H54 (cell line): ENCODE measurements around the gene SPPL3.

Source experiments
- DNase-seq: peaks from one replicate; pipeline ENCODE4 v3.0.0; 2011; ENCODE audit warnings: low spot score, mixed read lengths; ENCODE audit not compliant: insufficient read length
- FAIRE-seq: peaks from 3 replicates; lab custom pipeline; 2011; peaks lifted over from hg19 to GRCh38; lab: Jason Lieb, UNC
- POLR2A ChIP-seq: IDR thresholded peaks from 2 replicates; pipeline ENCODE4 v1.6.1; 2011; ENCODE audit warnings: low read depth, mild to moderate bottlenecking, low read length

Gene SPPL3

DNA sequence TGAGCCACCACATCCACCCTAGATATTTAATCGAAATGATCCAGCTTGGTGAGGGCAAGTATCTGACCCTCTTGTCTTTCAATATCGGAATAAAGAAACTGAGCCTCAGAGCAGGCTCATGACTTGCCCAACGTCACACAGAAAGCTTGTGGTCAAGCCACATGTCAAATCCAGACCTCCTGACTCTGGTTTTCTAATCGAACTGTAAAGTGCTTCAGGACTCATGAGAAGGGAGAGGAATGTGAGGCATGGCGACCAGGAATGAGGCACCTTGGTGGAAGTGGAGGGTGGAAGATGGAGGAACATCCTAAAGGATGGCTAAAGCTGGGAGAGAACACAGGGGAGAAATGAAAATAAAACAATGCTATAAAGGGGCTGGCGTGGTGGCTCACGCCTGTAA is 27.9 kb upstream of the SPPL3 start:
- TF ChIP-seq POLR2A = no peak

DNA sequence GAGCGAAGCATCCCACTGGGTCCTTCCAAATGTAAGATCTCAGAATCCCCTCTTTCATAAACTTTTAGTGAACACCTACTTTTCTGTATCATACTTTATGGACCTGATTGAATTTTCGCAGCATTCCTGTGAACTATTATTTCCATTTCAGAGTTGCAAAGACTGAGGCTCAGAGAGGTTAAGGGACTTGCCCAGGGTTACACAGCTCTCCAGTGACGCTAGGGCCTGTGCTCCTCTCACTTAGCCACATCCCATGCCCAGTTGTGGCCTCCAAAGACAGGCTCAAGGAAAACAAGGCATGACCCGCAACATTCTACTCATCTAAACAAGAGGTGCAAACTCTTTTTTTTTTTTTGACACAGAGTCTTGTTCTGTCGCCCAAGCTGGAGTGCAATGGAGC is 25.9 kb upstream of the SPPL3 start:
- no peak for FAIRE-seq
- TF ChIP-seq POLR2A = no peak
- DNase-seq = no peak

More for the DNA sequence above, 27.9 kb upstream of the SPPL3 start:
- FAIRE-seq = no peak
- no peak for DNase-seq

DNA sequence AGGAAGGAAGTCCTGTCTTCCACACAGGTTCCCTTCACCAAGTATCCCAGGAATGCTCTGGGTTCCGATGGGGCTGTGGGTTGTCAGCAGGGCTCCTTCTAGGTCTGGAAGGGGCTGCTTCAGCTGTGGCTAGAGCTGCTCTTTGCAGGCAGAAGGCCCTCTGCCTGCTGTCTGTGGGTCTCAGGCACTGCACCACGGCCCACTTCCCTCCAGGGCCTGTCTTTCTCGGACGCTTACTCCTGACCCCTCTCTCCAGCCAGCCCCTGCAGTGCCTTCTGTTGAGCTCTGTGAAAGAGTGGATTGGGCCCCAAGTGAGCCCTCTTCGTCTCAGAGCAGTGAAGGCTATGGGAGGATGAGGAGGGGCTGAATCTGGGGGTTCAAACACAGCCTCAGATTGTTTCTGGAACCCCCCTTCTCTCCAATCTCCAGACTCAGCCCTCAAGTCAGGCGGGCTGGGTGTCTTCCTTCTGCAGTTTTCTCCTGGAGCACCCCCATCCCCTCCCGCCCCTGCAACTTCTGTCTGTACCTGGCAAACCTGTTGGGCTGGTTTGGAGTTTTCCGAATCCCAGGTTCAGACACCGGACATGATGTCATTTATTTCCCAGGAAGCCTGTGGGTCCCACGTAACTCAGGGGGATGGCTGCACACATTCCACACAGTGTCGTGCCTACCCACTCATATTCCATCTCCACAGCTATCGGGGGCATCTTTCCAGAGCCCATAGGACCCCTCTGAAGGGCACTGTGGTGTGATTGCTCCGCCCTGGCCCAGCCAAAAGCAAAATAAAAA is 24.9 kb upstream of the SPPL3 start:
- no peak for TF ChIP-seq POLR2A
- DNase-seq (no peak), FAIRE-seq (no peak)

DNA sequence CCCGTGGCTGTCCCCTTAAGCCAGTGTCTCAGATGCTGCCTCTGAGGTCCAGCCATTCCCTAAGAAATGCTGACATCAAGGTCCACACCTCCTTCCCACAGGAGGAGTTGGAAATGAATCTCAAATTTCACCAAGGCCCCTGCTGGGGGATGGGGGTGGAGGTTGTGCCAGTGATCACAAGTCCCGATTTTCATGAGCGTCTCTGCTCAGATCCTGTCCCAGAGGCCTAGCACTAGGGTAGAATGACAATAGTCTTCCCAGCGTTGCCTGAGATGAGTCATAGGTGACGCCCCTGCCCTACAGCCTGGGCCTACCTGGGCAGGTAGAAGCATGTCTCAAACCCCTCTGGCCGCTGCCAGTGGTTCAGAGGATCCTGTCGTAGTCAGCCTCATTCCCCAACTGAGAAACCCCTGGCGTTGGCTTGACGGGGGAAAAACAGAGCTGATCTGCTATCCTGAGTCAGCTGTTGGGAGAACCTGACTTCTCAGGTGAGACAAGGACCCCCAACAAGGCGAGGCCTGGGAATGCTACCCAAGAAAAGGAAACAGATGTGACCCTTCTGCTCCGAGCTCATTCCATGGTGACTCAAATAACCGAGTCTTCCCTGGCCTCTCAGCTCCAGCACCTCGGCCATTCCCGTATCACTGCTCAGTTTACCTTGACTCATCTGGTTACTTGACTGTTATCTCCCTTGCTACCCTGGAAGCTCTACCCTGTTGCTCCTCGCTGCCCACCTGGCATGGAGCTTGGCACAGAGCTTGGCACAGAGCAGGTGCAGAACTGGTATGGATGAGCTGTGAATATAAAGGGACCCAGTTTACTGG is 21.8 kb upstream of the SPPL3 start:
- no peak for TF ChIP-seq POLR2A
- no peak for FAIRE-seq
- no peak for DNase-seq

DNA sequence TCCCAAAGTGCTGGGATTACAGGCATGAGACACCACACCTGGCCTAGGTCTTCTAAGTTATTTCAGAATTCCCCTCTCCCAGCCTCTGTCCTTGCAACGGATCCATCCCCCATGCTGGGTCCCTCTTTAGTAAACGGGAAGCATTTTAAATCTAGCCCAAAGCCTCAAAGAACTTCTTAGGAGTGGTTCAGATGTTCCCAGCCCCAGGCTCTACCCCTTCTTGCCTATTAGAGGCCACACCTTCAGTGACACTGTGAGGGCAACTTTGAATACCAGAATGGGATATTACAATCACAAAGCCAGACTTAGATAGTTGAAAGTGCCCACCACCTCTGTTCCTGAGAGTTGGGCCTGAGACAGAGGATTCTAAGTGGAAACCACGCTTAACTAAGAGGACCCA is 18.1 kb upstream of the SPPL3 start:
- no peak for TF ChIP-seq POLR2A
- no peak for FAIRE-seq
- no peak for DNase-seq

DNA sequence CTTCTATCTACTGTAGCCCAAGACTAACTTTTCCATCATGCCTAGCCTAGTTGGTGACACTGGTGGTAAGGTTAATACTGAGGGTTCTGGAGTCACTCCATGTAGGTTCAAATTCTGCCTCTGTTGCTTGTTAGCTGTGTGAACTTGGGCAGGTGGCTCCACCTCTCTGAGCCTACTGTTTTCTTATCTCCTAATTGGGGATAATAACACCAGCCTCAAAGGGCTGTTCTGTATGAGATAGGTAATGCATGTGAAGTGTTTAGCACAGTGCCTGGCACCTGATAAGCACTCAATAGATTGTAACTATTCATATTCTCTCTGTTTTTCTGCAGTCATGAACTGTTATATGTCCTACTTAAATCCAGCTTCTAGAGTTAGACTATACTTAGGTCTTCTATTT is 17.5 kb upstream of the SPPL3 start:
- no peak for TF ChIP-seq POLR2A
- DNase-seq = no peak
- no peak for FAIRE-seq

DNA sequence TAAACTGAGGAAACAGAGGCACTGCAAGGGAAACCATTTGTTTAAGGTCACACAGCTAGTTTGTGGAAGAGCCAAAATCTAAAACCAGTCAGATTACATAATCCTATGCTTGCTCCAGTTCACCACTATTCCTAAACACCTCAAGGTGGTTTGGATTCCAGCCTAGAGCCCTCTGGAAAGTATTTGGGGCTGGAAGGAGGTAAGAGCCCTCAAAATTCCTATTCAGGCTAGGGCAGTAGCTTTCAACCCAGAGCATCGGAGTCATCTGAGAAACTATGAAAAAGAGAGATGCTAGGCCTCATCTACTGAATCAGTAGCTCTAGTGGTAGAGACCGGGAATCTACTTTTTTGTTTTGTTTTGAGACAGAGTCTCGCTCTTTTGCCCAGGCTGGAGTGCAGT is 16.0 kb upstream of the SPPL3 start:
- TF ChIP-seq POLR2A = no peak
- DNase-seq (no peak), FAIRE-seq (no peak)

DNA sequence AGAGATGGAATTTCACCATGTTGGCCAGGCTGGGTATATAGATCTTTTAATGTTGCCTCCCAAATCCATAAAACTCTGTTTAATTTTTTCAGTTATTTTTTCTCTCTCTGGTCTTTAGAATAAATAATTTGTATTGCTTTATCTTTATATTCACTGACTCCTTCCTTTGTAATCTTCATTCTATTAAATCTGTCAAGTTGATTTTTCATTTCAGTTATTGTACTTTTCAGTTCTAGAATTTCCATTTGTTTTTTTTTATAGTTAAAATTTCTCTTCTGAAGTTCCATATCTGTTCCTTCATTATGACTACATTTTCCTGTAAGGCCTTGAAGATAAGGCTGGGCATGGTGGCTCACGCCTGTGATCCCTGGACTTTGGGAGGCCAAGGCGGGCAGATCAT is 13.6 kb upstream of the SPPL3 start:
- FAIRE-seq (no peak), DNase-seq (no peak)
- TF ChIP-seq POLR2A = no peak

DNA sequence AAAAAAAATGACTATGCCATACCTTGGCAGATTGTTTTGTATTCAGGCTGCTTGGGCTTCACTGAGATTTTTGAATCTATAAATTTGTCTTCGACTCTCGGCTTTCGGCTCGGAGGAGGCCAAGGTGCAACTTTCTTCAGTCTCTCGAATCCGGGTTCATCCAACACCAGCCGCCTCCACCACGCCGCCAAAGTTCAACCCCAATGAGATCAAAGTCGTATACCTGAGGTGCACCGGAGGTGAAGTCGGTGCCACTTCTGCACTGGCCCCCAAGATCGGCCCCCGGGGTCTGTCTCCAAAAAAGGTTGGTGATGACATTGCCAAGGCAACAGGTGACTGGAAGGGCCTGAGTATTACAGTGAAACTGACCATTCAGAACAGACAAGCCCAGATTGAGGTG is 12.4 kb upstream of the SPPL3 start:
- DNase-seq (no peak), FAIRE-seq (no peak)
- no peak for TF ChIP-seq POLR2A

DNA sequence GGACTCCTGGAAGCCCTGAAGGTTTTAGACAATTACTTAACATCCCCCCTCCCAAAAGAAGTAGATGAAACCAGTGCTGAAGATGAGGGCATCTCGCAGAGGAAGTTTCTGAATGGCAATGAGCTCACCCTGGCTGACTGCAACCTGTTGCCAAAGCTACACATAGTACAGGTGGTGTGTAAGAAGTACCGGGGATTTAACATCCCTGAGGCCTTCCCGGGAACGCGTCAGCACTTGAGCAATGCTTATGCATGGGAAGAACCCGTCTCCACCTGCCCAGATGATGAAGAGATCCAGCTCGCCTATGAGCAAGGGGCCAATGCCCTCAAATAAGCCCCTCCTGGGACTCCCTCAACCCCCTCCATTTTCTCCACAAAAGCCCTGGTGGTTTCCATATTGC is 10.6 kb upstream of the SPPL3 start:
- FAIRE-seq = no peak
- TF ChIP-seq POLR2A = no peak
- DNase-seq = no peak

DNA sequence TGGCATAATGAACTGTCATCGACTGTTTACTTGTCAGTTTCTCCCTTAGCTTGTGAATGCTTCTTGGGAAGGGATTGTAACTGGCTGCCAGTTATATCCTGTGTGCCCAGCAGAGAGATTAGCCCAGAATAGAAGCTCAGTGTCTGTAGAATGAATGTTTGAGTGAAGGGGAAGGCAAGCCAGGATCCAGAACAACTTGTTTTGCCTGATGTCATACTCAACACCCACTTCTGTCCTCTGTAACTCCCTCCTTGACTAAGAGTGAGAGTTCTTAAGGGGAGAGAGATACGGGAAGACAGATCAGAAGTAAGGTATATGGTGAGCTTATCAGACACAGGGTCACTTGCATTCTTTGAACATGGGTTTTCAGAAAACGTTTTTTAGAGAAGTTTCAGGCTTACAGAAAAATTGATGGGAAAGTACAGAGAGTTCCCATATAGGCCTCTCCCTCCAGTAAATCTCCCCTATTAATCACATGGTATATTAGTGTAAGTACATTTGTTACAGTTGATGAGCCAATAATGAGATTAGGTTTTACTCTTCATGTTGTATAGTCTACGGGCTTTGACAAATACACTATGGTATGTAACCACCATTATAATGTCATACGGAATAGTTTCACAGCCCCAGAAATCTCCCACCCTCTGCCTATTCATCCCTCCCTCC is 5.6 kb upstream of the SPPL3 start:
- FAIRE-seq (no peak), DNase-seq (no peak)
- no peak for TF ChIP-seq POLR2A

DNA sequence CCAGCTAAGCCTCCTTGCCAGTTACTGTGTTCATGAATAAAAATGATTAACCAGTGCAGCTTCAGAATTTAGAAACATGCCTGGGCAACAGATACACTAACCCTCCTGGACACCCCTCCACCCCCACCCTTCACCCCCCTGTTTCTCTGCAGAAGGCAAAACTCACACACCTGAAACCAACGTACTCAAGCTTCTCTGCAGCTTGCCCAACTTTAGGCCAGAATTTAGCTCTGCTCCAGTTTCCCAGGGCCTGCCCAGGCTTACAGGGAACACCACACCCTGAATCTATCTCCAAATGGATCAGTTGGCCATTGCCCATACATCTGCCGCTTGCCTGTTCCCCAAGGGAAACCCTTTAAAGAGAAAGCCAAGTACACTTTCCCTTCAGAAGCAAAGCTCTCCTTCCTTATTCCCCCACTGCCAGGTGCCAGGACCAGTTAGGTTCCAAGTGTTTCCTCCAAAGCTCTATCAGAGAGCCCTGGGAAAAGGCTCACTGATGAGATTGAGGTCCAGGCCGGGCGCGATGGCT is 1.8 kb upstream of the SPPL3 start:
- DNase-seq = no peak
- FAIRE-seq = no peak
- no peak for TF ChIP-seq POLR2A

DNA sequence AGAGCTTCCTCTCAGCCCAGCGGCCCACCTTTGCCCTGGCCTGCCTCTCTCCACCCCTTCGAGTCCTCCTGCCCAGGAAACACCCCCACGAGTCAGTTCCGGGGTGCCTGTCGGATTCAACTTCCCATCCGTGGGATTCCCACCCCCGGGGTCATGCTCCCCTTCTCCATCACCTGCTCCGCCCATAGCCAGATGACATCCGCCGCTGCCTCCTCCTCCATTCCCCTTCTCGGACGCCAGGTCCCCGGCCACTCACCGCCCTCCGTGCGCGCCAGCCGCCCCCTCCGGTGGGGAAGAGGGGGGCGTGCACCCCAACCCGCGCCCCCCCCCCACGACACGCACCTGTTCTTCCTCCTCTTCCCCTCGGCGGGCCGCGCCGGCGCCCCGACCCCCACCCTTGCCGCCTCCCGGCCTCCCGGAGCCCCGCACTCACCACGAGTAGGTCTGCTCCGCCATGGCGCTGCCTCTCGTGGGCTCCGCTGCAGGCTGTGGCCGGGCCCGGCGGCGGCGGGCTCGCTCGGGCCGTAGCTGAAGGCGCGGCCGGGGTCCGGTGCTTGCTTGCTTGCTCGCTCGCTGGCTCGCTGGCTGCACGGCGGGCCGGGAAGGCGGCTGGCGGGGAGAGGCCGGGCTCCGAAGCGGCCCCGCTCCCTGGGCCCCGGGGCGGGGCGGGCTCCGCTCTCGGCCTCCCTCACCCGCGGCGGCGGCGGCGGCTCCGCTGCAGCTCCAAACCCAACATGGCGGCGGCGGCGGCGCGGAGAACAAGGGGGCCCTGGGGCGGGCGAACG is 554 bp downstream of the SPPL3 start:
- peak; percentile 68 for DNase-seq
- peak; percentile 28; the same call in 1 of the 2 replicates for TF ChIP-seq POLR2A
- no peak for FAIRE-seq
